Suprapubic skin (tissue), 4 donors: ENCODE measurements around the gene EZR. TPM values are rescaled to one million over a fixed set of nuclear protein-coding genes. Genes with fewer than 3 reads are reported as not detected.

ENCODE experiments used
- DNase-seq, 2 donors: peaks; one replicate each; pipeline ENCODE4 v3.0.0-alpha.2; 2019; ENCODE audit warnings: low spot score in 2 of 2
- H3K27ac ChIP-seq: fragments of 200-600 bp; sonication (generic); one replicate; pipeline ENCODE4 v1.5.1; 2019
- H3K27me3 ChIP-seq: fragments of 200-600 bp; sonication (generic); one replicate; pipeline ENCODE4 v1.5.1; 2019
- H3K36me3 ChIP-seq: fragments of 200-600 bp; sonication (generic); one replicate; pipeline ENCODE4 v1.5.1; 2019
- H3K4me1 ChIP-seq: fragments of 200-600 bp; sonication (generic); one replicate; pipeline ENCODE4 v1.5.1; 2019
- H3K4me3 ChIP-seq: fragments of 200-600 bp; sonication (generic); one replicate; pipeline ENCODE4 v1.5.1; 2019; ENCODE audit warnings: mild to moderate bottlenecking
- H3K9me3 ChIP-seq: fragments of 200-600 bp; sonication (generic); one replicate; pipeline ENCODE4 v1.5.1; 2019
- CTCF ChIP-seq, 2 donors: fragments of 200-600 bp in 1 of 2; fragments of 450-650 bp in 1 of 2; sonication (generic) in 1 of 2; IDR thresholded peaks; one replicate each; pipeline ENCODE4 v1.5.1; 2016 to 2019; ENCODE audit warnings: antibody characterized with exemption in 2 of 2, mild to moderate bottlenecking in 1 of 2, moderate library complexity in 1 of 2
- EP300 ChIP-seq: sonication (generic); formaldehyde crosslinking; IDR thresholded peaks from one replicate; pipeline ENCODE4 v1.6.1; 2017; ENCODE audit warnings: antibody characterized with exemption
- POLR2A ChIP-seq, 2 donors: fragments of 450-650 bp; IDR thresholded peaks; one replicate each; pipeline ENCODE4 v1.6.1; 2017; ENCODE audit warnings: antibody characterized with exemption in 2 of 2, mild to moderate bottlenecking in 2 of 2, moderate library complexity in 2 of 2
- POLR2AphosphoS5 ChIP-seq, 3 donors: sonication (generic); formaldehyde crosslinking; IDR thresholded peaks; one replicate each; pipeline ENCODE4 v1.6.1; 2017; ENCODE audit warnings: antibody characterized with exemption in 3 of 3
- WGBS: methylation state at CpG from one replicate; pipeline ENCODE4 v1.1.5; 2018; 5-methylcytosine and 5-hydroxymethylcytosine counted together
- total RNA-seq, 4 donors: library from RNA; depleted of rRNA; stranded (reverse); fragments of >200 nt; gene quantifications; one replicate each; pipeline ENCODE4 v1.1.0, GENCODE V29; 2016

The EZR gene
- total RNA-seq, 4 donors from 2014 or later, result 154 to 394 (median 238) TPM

- DNase-seq, result peak in 1 of 2 donors; percentile 48
- WGBS, result 93% methylated on average over 6 of the region's 7 CpGs
- Histone ChIP-seq H3K4me3 (no peak overlapping the region), H3K4me1 (peaks cover 6% of the 10 kb centered on the region), H3K27me3 (no peaks in the 10 kb centered on the region), H3K36me3 (peaks cover 4% of the 10 kb centered on the region), H3K27ac (no peak overlapping the region), H3K9me3 (no peaks in the 10 kb centered on the region)
- no peak for TF ChIP-seq POLR2AphosphoS5 (IDR thresholded peaks at IDR 0.05)
- TF ChIP-seq EP300, result no peak
- TF ChIP-seq CTCF (IDR thresholded peaks at IDR 0.05), result no peak
- no peak for TF ChIP-seq POLR2A (IDR thresholded peaks at IDR 0.05)
Observed at GRCh38 chr6:158759966-158760617, 59.1 kb downstream of the EZR start.

DNA sequence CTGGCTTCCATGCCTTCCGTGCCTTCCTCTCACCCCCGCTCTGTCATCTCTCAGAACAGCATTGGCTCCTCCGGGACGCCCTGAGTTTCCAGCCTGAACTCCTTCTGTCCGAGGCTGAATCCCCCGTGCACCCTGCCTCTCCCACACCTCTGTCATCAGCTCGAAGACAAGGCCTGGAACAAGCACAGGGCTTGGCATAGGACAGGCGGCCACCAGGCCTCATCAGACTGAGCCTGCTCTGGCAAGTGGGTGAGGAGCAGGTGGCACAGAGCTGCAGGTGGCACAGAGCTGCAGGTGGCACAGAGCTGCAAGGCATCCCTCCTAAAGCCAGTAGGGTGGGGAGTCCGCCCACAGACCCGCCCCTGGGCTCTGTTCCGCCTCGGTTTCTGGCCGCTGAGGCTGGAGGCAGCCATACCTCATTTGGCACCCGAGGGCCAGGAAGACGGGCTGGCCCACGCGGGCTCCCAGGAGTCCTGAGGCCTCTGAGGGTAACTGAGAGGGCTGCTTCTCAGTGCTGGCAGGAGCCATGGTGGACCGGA lies 60.2 kb downstream of the EZR start:
- Histone ChIP-seq H3K27me3 (no peaks in the 10 kb centered on the region), H3K9me3 (no peaks in the 10 kb centered on the region), H3K36me3 (no peaks in the 10 kb centered on the region), H3K4me1 (peaks cover 6% of the 10 kb centered on the region), H3K27ac (no peak overlapping the region), H3K4me3 (no peak overlapping the region)
- 69% methylated on average over 10 of the region's 18 CpGs for WGBS
- no peak for TF ChIP-seq POLR2A (IDR thresholded peaks at IDR 0.05)
- TF ChIP-seq CTCF (IDR thresholded peaks at IDR 0.05), result no peak
- no peak for TF ChIP-seq POLR2AphosphoS5 (IDR thresholded peaks at IDR 0.05)
- TF ChIP-seq EP300, result no peak
- DNase-seq, result peak in 1 of 2 donors; percentile 75

- H3K9me3 ChIP-seq, result no peaks in the 10 kb centered on the region
- TF ChIP-seq POLR2AphosphoS5 (IDR thresholded peaks at IDR 0.05), result no peak
- TF ChIP-seq POLR2A (IDR thresholded peaks at IDR 0.05), result no peak
- no peak for TF ChIP-seq CTCF (IDR thresholded peaks at IDR 0.05)
- no peak overlapping the region for H3K27ac ChIP-seq
- peaks cover 6% of the 10 kb centered on the region for H3K4me1 ChIP-seq
- 82% methylated on average over 9 of the region's 9 CpGs for WGBS
- no peaks in the 10 kb centered on the region for H3K27me3 ChIP-seq
- H3K4me3 ChIP-seq, result no peak overlapping the region
- DNase-seq, result peak in 1 of 2 donors; percentile 47
- no peaks in the 10 kb centered on the region for H3K36me3 ChIP-seq
Observed at GRCh38 chr6:158758451-158758860, 60.7 kb downstream of the EZR start.

- peaks cover 6% of the 10 kb centered on the region for H3K4me1 ChIP-seq
- no peaks in the 10 kb centered on the region for H3K9me3 ChIP-seq
- H3K4me3 ChIP-seq, result no peak overlapping the region
- peak in 1 of 2 donors; percentile 54 for DNase-seq
- H3K27ac ChIP-seq, result no peak overlapping the region
- no peak for TF ChIP-seq EP300
- no peak for TF ChIP-seq POLR2AphosphoS5 (IDR thresholded peaks at IDR 0.05)
- no peak for TF ChIP-seq POLR2A (IDR thresholded peaks at IDR 0.05)
- TF ChIP-seq CTCF (IDR thresholded peaks at IDR 0.05), result no peak
- H3K36me3 ChIP-seq, result no peaks in the 10 kb centered on the region
- no peaks in the 10 kb centered on the region for H3K27me3 ChIP-seq
- 86% methylated on average over 9 of the region's 9 CpGs for WGBS
Observed at GRCh38 chr6:158757753-158758090, 61.4 kb downstream of the EZR start.

DNA sequence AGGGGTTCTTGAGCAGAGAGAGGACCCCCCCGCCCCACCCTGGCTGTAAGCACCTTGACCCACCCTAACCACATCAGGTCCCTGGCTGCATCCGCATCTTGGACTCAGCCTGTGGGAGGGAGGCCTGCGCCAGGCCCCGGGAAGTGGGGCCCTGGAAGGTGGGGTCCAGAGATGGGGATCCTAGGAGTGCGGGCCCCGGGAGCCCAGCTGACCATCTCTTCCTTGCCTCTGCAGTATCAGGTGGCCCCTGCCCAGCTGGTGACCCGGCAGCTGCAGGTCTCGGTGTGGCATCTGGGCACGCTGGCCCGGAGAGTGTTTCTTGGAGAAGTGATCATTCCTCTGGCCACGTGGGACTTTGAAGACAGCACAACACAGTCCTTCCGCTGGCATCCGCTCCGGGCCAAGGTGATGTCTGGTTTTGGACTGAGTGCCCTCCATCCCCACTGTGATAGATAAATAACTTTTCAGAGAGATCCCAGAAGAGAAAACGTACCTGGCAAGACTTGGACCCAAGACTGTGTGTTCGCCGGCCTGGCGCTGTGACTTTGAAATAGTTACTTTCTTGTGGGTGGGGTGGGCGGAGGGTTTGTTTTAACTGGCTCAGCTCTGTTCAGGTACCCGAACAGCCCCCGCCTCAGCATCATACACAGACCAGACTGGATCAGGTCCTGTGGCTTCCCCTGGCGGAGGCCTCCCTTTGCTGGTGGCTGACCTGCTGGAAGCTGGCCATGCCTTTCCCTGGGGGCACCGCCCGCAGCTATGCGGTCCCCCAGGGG lies 62.0 kb downstream of the EZR start:
- no peak overlapping the region for H3K4me3 ChIP-seq
- H3K9me3 ChIP-seq, result no peaks in the 10 kb centered on the region
- TF ChIP-seq EP300, result no peak
- TF ChIP-seq CTCF (IDR thresholded peaks at IDR 0.05), result no peak
- no peak for TF ChIP-seq POLR2AphosphoS5 (IDR thresholded peaks at IDR 0.05)
- no peak for TF ChIP-seq POLR2A (IDR thresholded peaks at IDR 0.05)
- H3K36me3 ChIP-seq, result no peaks in the 10 kb centered on the region
- peak in 1 of 2 donors; percentile 75 for DNase-seq
- H3K4me1 ChIP-seq, result peaks cover 6% of the 10 kb centered on the region
- no peaks in the 10 kb centered on the region for H3K27me3 ChIP-seq
- whole genome bisulfite sequencing, result 81% methylated on average over 21 of the region's 25 CpGs
- no peak overlapping the region for H3K27ac ChIP-seq
